ENCODE data around the gene COL6A2. TPM values are rescaled to one million over a fixed set of nuclear protein-coding genes. Genes with fewer than 3 reads are reported as not detected.

The COL6A2 gene
- polyA plus RNA-seq, 3 donors = 0.01 TPM; not detected in 2

DNA sequence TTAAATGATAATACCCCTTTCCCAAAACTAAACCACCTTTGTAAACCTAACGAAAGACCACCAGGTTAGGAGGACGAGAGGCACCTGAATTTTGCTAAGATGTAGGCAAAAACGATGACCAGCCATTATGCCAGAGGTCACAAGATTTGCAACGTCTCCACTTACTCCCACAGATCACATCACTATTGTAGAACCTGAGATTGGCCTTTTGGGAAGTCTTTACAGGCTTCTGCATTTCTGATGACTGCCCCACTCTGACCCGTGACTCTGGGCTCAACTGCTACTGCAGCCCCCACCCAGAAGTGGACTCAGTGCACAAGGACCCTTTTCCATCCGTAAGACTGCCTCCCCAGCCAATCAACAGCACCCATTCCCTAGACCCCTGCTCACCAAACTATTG, 36.4 kb upstream of the COL6A2 start:
- intact Hi-C loops (cut with micrococcal nuclease) = no loop called here
- 86% methylated on average over 5 of the region's 6 CpGs for WGBS (ENCODE audit: insufficient coverage)
- peaks cover 29 to 45% (median 40%) of the 10 kb centered on the region in 7 donors for H3K9me3 Mint-ChIP-seq
- H3K36me3 Mint-ChIP-seq = no peaks in the 10 kb centered on the region
- Histone ChIP-seq H3K9ac (ENCODE audit: insufficient read depth, low read length, poor library complexity, severe bottlenecking) (no peak overlapping the region), H3K4me1 (ENCODE audit: control insufficient read depth in 1 of 2, insufficient read depth in 2 of 2, low read length in 2 of 2) (peaks cover 0 to 3% of the 10 kb centered on the region in 2 donors), H2AFZ (ENCODE audit: insufficient read depth, low read depth, low read length, poor library complexity, severe bottlenecking) (no peak overlapping the region), H3K27me3 (ENCODE audit: control insufficient read depth in 2 of 2, insufficient read depth in 2 of 2, low read length in 2 of 2) (peaks cover 0 to 25% of the 10 kb centered on the region in 2 donors), H4K20me1 (ENCODE audit: insufficient read depth, low read length) (no peaks in the 10 kb centered on the region), H3K79me2 (ENCODE audit: insufficient read depth, low read length) (no peaks in the 10 kb centered on the region), H3K36me3 (replicated peaks in 1 of 2; ENCODE audit: control insufficient read depth in 1 of 2, insufficient read depth in 2 of 2, low read length in 2 of 2) (no peaks in the 10 kb centered on the region), H3K9me3 (replicated peaks in 1 of 2; ENCODE audit: control insufficient read depth in 1 of 2, insufficient read depth in 1 of 2, low read length in 2 of 2) (peaks cover 26 to 38% of the 10 kb centered on the region in 2 donors), H3K4me3 (replicated peaks in 1 of 3; ENCODE audit: low read depth in 2 of 3, low read length in 3 of 3) (no peak overlapping the region), H3K27ac (ENCODE audit: low read depth in 1 of 2, low read length in 2 of 2) (no peak overlapping the region), H3K4me2 (replicated peaks; ENCODE audit: extremely low read depth, low read length, poor library complexity, severe bottlenecking) (no peak overlapping the region)
- H3K4me1 Mint-ChIP-seq = peaks cover 5% of the 10 kb centered on the region
- H3K27me3 Mint-ChIP-seq (ENCODE audit: low read depth in 3 of 3) = peaks cover 25 to 54% (median 37%) of the 10 kb centered on the region in 3 donors
- H3K27ac Mint-ChIP-seq = no peak overlapping the region
- DNase-seq = no peak
- no peak overlapping the region for H3K4me3 Mint-ChIP-seq
- TF ChIP-seq, protein P1, sequence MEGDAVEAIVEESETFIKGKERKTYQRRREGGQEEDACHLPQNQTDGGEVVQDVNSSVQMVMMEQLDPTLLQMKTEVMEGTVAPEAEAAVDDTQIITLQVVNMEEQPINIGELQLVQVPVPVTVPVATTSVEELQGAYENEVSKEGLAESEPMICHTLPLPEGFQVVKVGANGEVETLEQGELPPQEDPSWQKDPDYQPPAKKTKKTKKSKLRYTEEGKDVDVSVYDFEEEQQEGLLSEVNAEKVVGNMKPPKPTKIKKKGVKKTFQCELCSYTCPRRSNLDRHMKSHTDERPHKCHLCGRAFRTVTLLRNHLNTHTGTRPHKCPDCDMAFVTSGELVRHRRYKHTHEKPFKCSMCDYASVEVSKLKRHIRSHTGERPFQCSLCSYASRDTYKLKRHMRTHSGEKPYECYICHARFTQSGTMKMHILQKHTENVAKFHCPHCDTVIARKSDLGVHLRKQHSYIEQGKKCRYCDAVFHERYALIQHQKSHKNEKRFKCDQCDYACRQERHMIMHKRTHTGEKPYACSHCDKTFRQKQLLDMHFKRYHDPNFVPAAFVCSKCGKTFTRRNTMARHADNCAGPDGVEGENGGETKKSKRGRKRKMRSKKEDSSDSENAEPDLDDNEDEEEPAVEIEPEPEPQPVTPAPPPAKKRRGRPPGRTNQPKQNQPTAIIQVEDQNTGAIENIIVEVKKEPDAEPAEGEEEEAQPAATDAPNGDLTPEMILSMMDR (IDR thresholded peaks at IDR 0.05) = no peak

DNA sequence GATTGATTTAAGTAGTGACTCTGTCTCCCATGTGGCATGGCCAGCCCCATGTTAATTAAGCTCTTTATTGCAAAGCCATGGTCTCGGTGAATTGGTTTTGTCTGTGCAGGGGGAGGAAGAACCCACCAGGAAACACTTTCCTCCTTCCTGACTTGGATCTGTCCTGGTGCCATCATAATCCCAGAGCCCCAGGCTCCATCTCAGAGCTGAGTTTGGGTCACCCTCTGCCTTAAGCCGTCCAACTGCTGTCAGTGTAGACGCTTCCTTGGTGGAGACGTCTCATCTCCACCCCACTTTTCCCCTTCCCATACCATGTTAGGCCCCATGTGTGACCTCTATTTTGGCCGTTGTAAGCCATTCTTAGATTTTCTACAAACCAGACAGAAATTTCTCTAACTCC, 36.0 kb upstream of the COL6A2 start:
- H3K36me3 Mint-ChIP-seq = no peaks in the 10 kb centered on the region
- Histone ChIP-seq H3K4me3 (replicated peaks in 1 of 3; ENCODE audit: low read depth in 2 of 3, low read length in 3 of 3) (no peak overlapping the region), H2AFZ (ENCODE audit: insufficient read depth, low read depth, low read length, poor library complexity, severe bottlenecking) (no peak overlapping the region), H3K27me3 (ENCODE audit: control insufficient read depth in 2 of 2, insufficient read depth in 2 of 2, low read length in 2 of 2) (peaks cover 0 to 22% of the 10 kb centered on the region in 2 donors), H3K79me2 (ENCODE audit: insufficient read depth, low read length) (no peaks in the 10 kb centered on the region), H3K4me2 (replicated peaks; ENCODE audit: extremely low read depth, low read length, poor library complexity, severe bottlenecking) (no peak overlapping the region), H3K27ac (ENCODE audit: low read depth in 1 of 2, low read length in 2 of 2) (no peak overlapping the region), H3K9ac (ENCODE audit: insufficient read depth, low read length, poor library complexity, severe bottlenecking) (no peak overlapping the region), H4K20me1 (ENCODE audit: insufficient read depth, low read length) (no peaks in the 10 kb centered on the region), H3K36me3 (replicated peaks in 1 of 2; ENCODE audit: control insufficient read depth in 1 of 2, insufficient read depth in 2 of 2, low read length in 2 of 2) (no peaks in the 10 kb centered on the region), H3K9me3 (replicated peaks in 1 of 2; ENCODE audit: control insufficient read depth in 1 of 2, insufficient read depth in 1 of 2, low read length in 2 of 2) (peaks cover 26 to 38% of the 10 kb centered on the region in 2 donors), H3K4me1 (ENCODE audit: control insufficient read depth in 1 of 2, insufficient read depth in 2 of 2, low read length in 2 of 2) (peaks cover 0 to 3% of the 10 kb centered on the region in 2 donors)
- intact Hi-C loops (cut with micrococcal nuclease) = no loop called here
- H3K27me3 Mint-ChIP-seq (ENCODE audit: low read depth in 3 of 3) = peaks cover 23 to 50% (median 33%) of the 10 kb centered on the region in 3 donors
- H3K27ac Mint-ChIP-seq = no peak overlapping the region
- DNase-seq = no peak
- TF ChIP-seq, protein P1 (IDR thresholded peaks at IDR 0.05) = no peak
- 90% methylated on average over 4 of the region's 5 CpGs for WGBS (ENCODE audit: insufficient coverage)
- peaks cover 5% of the 10 kb centered on the region for H3K4me1 Mint-ChIP-seq
- H3K9me3 Mint-ChIP-seq = peaks cover 29 to 45% (median 40%) of the 10 kb centered on the region in 7 donors
- H3K4me3 Mint-ChIP-seq = no peak overlapping the region

Measured in CD14-positive monocyte (primary cell).